Measurements from ENCODE around the gene LRRC10B.

Gene LRRC10B

DNA sequence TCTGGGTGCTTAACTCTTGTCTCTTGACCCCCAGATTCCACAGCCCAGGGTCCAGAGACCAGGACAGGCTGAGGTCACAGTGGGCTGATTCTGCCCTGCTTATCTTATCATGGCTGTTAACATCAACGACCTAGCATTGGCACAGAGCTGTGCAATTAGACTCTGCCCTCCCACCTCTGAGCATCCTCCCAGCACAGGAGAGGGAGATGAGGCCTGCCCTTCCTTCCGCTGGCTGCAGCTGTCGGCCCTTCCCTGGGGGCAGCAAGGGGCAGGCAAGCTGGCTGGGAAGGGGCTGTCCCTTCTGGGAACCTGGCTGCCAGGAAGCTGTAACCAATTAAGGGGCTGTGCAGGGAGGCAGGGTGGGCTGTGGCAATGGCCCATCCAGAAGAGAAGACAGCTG lies 22.5 kb downstream of the LRRC10B start:
- no peak for DNase-seq (ENCODE audit: low read depth)

DNA sequence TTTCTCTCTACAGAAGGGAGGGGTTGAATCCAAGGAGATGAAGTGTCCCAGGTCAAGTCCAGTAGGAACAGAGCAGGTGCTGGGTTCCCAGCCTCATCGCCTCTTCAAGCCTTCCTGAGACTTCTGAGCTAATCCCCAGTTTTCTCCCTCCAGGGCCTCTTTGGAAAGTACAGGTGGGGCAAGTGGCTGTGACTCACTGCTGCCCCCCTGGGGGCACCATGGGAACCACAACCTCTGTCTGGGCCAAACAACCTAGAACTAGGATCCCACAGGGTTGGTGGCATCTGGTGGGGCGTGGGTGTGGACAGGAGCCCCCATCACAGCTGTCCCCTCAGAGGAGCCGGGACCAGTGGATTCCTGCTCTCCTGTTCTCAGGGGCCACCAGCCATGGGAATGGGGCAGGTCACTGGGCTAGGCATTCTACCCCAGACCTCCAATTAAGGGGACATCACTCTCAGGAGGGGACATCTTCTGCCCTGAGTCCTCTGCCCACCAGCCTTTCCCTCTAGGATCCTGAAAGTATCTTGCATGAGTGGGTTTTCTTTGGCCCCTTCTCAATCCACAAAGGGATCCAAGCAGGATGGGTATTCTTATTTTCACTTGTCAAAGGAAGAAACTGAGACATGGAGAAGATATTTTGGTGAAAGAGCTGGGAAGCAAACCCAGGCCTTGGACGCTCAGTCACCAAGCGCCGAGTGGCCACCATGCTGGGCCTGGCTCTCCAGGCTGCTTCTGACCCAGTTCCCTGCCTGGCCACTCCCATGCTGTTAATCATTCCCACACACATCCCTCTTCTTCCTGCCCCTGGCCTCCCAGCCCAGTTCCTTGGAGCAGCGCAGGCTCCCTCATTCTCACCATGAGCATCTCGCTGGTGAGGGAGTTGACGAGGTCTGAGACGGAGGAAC lies 23.8 kb downstream of the LRRC10B start:
- DNase-seq (ENCODE audit: low read depth): no peak

DNA sequence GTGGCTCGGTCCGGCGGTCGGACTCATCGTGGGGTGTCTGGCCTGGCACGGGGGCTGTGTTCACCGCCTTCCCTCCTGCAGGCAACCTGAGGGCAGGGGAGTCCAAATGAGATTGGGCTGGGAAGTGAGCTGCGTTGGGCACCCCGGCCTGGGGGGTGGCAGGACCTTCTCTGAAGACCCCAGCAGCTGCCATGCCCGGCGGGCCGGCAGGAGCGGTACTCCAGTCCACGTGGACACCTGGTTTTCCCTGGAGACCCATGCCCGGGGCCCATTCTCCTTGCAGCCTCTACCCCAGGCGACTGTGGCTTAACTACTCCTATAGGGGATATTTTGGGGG lies 24.5 kb downstream of the LRRC10B start:
- DNase-seq (ENCODE audit: low read depth): no peak

DNA sequence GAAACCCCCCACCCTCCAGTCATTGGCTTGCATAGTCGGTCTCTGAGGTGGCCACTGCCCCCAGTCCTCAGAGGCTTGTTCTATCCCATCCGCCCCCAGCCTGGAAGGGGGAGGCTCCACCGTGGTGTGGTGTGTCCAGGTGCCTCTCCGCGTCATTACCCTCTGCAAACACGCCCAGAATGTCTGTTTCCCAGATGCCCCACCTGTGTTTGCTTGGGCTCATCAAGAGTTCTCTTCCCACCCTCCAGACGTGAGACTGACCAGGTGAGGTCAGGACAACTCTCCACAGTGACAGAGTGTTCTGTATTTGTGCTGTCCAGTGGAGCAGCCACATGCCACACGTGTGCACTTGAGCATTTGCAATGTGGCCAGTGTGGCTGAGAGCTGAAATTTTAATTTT lies 24.9 kb downstream of the LRRC10B start:
- DNase-seq (ENCODE audit: low read depth): no peak

- no peak for DNase-seq (ENCODE audit: low read depth)
Observed at GRCh38 chr11:61534025-61534932, 25.7 kb downstream of the LRRC10B start.

DNA sequence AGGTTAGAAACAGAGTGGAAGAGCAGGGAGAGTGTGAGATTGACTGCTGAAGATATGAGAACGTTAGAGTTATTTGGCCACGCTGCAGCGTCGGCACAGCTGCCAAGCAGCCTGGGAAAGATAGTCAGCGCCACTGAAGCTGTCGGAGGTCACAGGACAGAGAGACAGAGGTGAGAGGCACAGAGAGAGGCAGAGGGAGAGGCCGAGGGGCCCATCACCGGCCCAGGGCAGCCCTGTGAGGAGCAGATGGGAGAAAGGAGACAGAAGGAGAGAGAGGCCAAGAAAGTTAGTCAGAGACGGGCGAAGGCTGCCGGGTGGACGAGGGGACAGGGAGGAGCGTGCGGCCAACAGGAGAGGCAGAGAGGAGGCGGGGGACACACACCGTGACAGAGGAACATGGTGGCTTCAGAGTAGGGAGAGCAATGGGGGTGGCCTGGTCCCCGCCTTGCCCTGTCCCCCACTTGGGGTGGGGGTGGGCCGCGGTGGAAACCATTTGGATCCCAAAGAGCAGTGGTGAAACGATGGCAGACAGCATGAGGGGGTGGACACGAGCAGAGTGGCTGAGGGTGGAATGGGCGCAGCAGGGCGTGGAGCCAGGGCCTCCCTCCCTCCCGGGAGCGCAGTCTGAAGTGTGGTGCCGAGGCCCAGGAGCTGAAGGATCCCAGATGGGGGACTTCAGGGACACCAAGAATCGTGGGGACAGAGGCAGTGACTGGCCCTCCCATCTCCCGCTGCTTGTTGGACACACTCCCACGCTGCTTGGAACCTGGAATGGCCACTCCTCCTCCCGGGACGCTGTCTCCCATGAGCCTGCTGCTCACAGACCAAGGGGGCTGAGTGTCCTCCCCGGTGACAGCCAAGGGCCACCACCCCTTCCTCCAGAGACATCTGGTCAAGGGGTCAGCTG lies 26.6 kb downstream of the LRRC10B start:
- DNase-seq (ENCODE audit: low read depth): no peak

DNA sequence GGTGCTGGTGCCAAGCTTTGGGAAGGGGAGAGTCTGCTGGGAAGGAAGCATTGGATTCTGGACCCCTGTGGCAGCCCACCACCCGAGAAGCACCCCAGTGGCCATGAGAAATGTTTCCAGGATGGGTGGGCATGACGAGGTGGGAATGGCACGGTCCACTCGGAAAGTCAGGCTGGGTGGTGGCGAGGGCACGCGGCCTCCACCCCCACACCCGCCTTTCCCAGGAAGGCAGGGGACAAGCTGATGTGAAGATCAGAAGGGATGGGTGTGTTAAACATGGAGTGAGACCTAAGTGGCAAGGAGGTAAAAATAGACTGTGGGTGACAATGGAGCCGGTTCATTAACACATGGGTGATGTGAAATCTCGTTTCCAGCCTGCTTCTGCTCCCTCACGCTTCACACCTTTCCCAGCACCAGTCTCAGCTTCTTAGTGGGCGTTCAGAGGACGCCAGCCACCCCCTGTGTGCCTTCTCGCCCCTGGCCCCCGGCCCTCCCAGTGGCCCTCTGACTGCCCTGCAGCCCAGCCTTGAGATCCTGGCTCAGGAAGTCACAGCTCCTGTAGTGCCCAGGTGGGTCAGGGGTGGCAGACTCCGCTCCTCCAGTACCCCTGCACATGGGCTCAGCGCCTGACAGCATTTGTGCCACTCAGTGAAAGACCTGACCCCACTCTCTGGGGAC lies 27.6 kb downstream of the LRRC10B start:
- no peak for DNase-seq (ENCODE audit: low read depth)

GRCh38 chr11:61536676-61537270 lies 28.2 kb downstream of the LRRC10B start:
- DNase-seq (ENCODE audit: low read depth): no peak

DNA sequence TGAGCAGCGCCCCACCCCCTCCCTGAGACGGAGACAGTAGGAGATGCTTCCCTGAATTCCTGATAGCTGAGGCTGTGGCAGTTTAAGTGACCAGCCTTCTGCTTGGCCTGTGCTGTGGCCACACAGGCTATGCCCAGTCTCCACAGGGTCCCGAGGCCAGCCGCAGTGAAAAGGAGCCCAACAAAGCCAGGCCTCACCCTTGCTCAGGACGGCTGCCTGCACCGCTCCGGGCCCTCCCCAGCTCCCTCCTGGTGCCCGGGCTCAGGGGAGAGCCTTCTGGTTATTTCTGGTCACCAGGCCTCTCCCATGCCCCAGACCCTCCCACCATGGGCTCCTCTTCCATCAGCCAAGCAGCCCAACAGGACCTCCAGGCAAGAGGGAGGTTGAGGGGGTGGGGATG lies 28.8 kb downstream of the LRRC10B start:
- no peak for DNase-seq (ENCODE audit: low read depth)

DNA sequence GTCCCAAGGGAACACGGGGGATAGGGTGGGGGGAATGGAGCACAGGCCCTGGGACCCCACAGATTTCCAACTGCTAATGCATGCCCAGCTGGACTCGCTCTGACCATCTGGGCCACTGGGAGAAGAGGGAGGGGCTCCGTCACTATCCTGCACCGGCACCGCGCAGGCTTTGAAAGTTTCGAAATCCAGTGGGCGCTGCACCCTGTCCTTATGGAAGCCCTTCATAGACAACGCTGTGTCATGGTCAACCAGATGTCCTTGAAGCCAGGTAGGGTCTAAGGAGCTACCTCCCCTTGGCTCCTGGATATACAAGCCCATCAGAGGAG lies 30.1 kb downstream of the LRRC10B start:
- DNase-seq (ENCODE audit: low read depth): no peak

DNA sequence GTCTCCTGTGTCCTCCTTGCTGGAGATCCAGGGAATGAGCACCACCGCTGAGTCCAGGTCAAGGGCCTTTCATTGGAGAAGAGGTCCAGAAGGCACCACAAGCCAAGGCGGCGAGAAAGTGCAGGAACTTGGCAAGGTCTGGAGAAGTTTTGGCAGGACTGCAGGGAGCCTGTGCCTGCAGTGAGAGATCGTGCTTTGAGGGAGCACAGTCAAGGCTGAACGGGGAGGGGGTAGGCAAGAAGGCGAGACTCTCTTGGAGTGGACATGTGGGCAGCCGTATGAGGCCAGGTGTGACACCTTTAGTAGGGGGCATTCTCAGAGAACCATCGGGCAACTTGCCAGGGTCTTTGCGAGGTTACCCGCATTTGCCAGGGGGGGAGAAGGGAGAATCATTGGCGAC lies 30.5 kb downstream of the LRRC10B start:
- DNase-seq (ENCODE audit: low read depth): no peak

DNA sequence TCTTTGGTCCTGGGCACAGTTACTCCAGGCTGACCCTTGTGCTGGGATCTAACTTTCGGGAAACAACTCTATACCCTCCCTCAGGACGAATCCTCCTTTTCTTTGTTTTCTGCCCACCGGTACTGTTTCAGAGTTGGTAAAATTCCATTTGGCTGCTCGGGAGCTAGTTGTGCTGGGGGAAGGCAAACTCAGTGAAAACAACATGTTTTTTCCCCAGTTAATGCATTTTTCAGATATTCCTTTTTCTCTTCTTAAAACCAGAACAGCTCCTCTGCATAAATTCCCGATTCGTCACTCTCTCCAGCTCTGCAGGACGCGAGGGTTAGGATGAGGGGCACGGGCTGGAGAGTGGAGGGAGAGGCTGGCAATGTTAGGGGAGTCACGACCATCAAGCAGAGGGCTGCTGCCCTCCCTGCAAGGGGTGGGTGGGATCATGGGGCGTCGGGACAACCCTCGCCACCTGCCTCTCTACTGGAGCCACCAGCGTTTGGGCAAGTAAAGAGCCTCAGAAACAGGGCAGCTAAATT lies 31.3 kb downstream of the LRRC10B start:
- no peak for DNase-seq (ENCODE audit: low read depth)

- no peak for DNase-seq (ENCODE audit: low read depth)
Observed at GRCh38 chr11:61540528-61540927, 32.0 kb downstream of the LRRC10B start.

DNA sequence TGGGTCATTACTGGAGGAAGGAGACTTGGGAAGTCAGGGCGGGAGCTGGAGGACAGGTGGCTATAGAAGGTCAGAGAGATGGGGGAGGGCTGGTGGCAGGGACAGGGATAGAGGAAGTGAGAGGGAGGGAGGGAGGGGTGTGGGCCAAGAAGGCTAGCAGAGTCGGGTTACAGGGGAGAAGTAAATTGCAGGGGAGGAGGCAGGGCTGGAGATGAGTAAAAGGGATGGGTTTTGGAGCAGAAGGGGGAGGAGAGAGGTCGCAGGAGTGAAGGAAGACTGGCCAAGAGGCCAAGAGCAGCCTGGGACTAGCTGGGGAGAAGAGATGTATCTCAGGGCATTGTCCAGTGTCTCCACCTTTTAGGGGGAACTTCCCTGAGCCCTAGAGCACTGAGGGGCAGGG lies 33.0 kb downstream of the LRRC10B start:
- DNase-seq (ENCODE audit: low read depth): peak; percentile 12

- DNase-seq (ENCODE audit: low read depth): no peak
Observed at GRCh38 chr11:61542024-61542461, 33.5 kb downstream of the LRRC10B start.

GRCh38 chr11:61542705-61543104 lies 34.2 kb downstream of the LRRC10B start:
- no peak for DNase-seq (ENCODE audit: low read depth)

- peak; percentile 36 for DNase-seq (ENCODE audit: low read depth)
Observed at GRCh38 chr11:61543606-61544306, 35.2 kb downstream of the LRRC10B start.

- DNase-seq (ENCODE audit: low read depth): no peak
Observed at GRCh38 chr11:61544466-61544865, 35.9 kb downstream of the LRRC10B start.

DNA sequence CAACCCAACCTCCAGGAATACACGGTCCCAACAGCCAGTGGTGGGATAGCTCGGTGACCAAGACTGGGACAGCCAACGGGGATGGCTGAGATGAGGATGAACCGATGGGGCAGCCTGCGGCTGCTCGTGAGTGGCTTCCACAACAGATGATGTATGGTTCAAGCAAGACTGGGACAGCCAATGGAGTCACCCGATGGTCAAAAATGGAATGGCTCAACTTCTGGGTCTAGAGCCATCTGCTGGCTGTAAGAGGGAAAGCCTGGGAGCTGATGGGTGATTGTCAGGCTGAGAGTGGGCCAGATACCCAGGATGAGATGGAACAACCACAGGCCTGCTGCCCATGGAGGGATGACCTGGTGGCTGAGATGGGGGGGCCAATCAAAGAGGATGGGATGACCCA lies 36.8 kb downstream of the LRRC10B start:
- DNase-seq (ENCODE audit: low read depth): no peak

GRCh38 chr11:61545921-61546320 lies 37.4 kb downstream of the LRRC10B start:
- DNase-seq (ENCODE audit: low read depth): no peak
